SK-N-SH treated with all-trans-retinoic acid at 6 μM for 48 hours (cell line): ENCODE data around the gene KCNG4.

ENCODE experiments used
- ATAC-seq: fragments of 200-7000 bp; cut with Tn5 transposase; 3 replicates; pipeline ENCODE4 v1.9.1; 2020; ENCODE audit warnings: mild to moderate bottlenecking, moderate library complexity
- ARNTL ChIP-seq: fragments of 450-650 bp; formaldehyde crosslinking; IDR thresholded peaks from 2 replicates; pipeline ENCODE4 v1.5.0; 2020; ENCODE audit warnings: low read depth, mild to moderate bottlenecking, moderate library complexity, borderline replicate concordance
- BACH2 ChIP-seq: fragments of 250-450 bp; sonication (Bioruptor Pico); IDR thresholded peaks from 2 replicates; pipeline ENCODE4 v1.9.0; 2021; ENCODE audit warnings: mild to moderate bottlenecking, borderline replicate concordance
- CREB5 ChIP-seq: fragments of 250-450 bp; sonication (Bioruptor Pico); IDR thresholded peaks from 2 replicates; pipeline ENCODE4 v1.5.1; 2020; ENCODE audit warnings: low read depth, mild to moderate bottlenecking, moderate library complexity
- CSDC2 ChIP-seq: fragments of 250-450 bp; sonication (Bioruptor Pico); IDR thresholded peaks from 2 replicates; pipeline ENCODE4 v1.5.0; 2020; ENCODE audit warnings: mild to moderate bottlenecking, moderate library complexity
- ESRRG ChIP-seq: fragments of 250-450 bp; sonication (Bioruptor Pico); IDR thresholded peaks from 2 replicates; pipeline ENCODE4 v1.6.1; 2021; ENCODE audit warnings: mild to moderate bottlenecking
- GLIS3 ChIP-seq: fragments of 250-450 bp; sonication (Bioruptor Pico); IDR thresholded peaks from 2 replicates; pipeline ENCODE4 v1.5.0; 2020; ENCODE audit warnings: mild to moderate bottlenecking, moderate library complexity
- ISL1 ChIP-seq: fragments of 250-450 bp; sonication (Bioruptor Pico); IDR thresholded peaks from 2 replicates; pipeline ENCODE4 v2.1.2; 2022; ENCODE audit warnings: mild to moderate bottlenecking, moderate library complexity
- OSR1 ChIP-seq: fragments of 250-450 bp; sonication (Bioruptor Pico); IDR thresholded peaks from 2 replicates; pipeline ENCODE4 v1.8.0; 2022; ENCODE audit warnings: moderate library complexity, mild to moderate bottlenecking, inconsistent platforms
- PPARA ChIP-seq: fragments of 250-450 bp; sonication (Bioruptor Pico); IDR thresholded peaks from 2 replicates; pipeline ENCODE4 v1.5.0; 2020; ENCODE audit warnings: mild to moderate bottlenecking, borderline replicate concordance
- SNAI2 ChIP-seq: fragments of 250-450 bp; sonication (Bioruptor Pico); IDR thresholded peaks from 2 replicates; pipeline ENCODE4 v1.5.0; 2020; ENCODE audit warnings: mild to moderate bottlenecking, moderate library complexity
- TCF4 ChIP-seq: fragments of 250-450 bp; sonication (Bioruptor Pico); IDR thresholded peaks from 2 replicates; pipeline ENCODE4 v1.8.0; 2021; ENCODE audit warnings: mild to moderate bottlenecking, moderate library complexity, borderline replicate concordance
- TOX ChIP-seq: fragments of 250-450 bp; sonication (Bioruptor Pico); IDR thresholded peaks from 2 replicates; pipeline ENCODE4 v1.8.0; 2021; ENCODE audit warnings: mild to moderate bottlenecking, moderate library complexity, borderline replicate concordance
- ZC3H10 ChIP-seq: fragments of 250-450 bp; sonication (Bioruptor Pico); IDR thresholded peaks from 2 replicates; pipeline ENCODE4 v1.5.1; 2021; ENCODE audit warnings: mild to moderate bottlenecking, moderate library complexity
- ZFP3 ChIP-seq: fragments of 250-450 bp; sonication (Bioruptor Pico); IDR thresholded peaks from 2 replicates; pipeline ENCODE4 v1.5.0; 2020; ENCODE audit warnings: mild to moderate bottlenecking, moderate library complexity
- ZFP30 ChIP-seq: fragments of 450-650 bp; formaldehyde crosslinking; IDR thresholded peaks from 2 replicates; pipeline ENCODE4 v1.5.0; 2022; ENCODE audit warnings: mild to moderate bottlenecking, moderate library complexity
- ZNF565 ChIP-seq: fragments of 450-650 bp; formaldehyde crosslinking; conservative IDR thresholded peaks from 2 replicates; pipeline ENCODE4 v1.5.0; 2020; ENCODE audit warnings: low read depth, mild to moderate bottlenecking, moderate library complexity
- ZNF70 ChIP-seq: fragments of 450-650 bp; formaldehyde crosslinking; IDR thresholded peaks from 2 replicates; pipeline ENCODE4 v1.5.0; 2020; ENCODE audit warnings: mild to moderate bottlenecking, moderate library complexity
- ZNF8 ChIP-seq: fragments of 450-650 bp; formaldehyde crosslinking; IDR thresholded peaks from 2 replicates; pipeline ENCODE4 v1.5.0; 2020; ENCODE audit warnings: mild to moderate bottlenecking, moderate library complexity
- TF ChIP-seq, protein P1 (sequence below): fragments of 250-450 bp; sonication (Bioruptor Pico); IDR thresholded peaks from 2 replicates; pipeline ENCODE4 v1.8.0; 2020; ENCODE audit warnings: mild to moderate bottlenecking, moderate library complexity, borderline replicate concordance

KCNG4 gene

GRCh38 chr16:84197466-84198128, 42.2 kb downstream of the KCNG4 start (continued):
- TF ChIP-seq ZNF565 (CRISPR knock-in tag) = no peak
- no peak for TF ChIP-seq PPARA (CRISPR knock-in tag)
- TF ChIP-seq ZC3H10 (CRISPR knock-in tag) = no peak
- TF ChIP-seq ISL1 (CRISPR knock-in tag) = no peak

- ATAC-seq = no peak
- no peak for TF ChIP-seq TCF4
- no peak for TF ChIP-seq CSDC2 (CRISPR knock-in tag)
- TF ChIP-seq OSR1 = no peak
- TF ChIP-seq ISL1 (CRISPR knock-in tag) = no peak
- no peak for TF ChIP-seq BACH2
- no peak for TF ChIP-seq ZNF8 (CRISPR knock-in tag)
- no peak for TF ChIP-seq ZFP3 (CRISPR knock-in tag)
- TF ChIP-seq SNAI2 (CRISPR knock-in tag) = no peak
- TF ChIP-seq ARNTL = no peak
- TF ChIP-seq, protein P1, sequence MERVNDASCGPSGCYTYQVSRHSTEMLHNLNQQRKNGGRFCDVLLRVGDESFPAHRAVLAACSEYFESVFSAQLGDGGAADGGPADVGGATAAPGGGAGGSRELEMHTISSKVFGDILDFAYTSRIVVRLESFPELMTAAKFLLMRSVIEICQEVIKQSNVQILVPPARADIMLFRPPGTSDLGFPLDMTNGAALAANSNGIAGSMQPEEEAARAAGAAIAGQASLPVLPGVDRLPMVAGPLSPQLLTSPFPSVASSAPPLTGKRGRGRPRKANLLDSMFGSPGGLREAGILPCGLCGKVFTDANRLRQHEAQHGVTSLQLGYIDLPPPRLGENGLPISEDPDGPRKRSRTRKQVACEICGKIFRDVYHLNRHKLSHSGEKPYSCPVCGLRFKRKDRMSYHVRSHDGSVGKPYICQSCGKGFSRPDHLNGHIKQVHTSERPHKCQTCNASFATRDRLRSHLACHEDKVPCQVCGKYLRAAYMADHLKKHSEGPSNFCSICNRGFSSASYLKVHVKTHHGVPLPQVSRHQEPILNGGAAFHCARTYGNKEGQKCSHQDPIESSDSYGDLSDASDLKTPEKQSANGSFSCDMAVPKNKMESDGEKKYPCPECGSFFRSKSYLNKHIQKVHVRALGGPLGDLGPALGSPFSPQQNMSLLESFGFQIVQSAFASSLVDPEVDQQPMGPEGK (CRISPR knock-in tag) = no peak
- no peak for TF ChIP-seq ZC3H10 (CRISPR knock-in tag)
- TF ChIP-seq GLIS3 (CRISPR knock-in tag) = no peak
- no peak for TF ChIP-seq CREB5
- TF ChIP-seq TOX (CRISPR knock-in tag) = no peak
Measured at GRCh38 chr16:84196727-84197394, 43.0 kb downstream of the KCNG4 start.

DNA sequence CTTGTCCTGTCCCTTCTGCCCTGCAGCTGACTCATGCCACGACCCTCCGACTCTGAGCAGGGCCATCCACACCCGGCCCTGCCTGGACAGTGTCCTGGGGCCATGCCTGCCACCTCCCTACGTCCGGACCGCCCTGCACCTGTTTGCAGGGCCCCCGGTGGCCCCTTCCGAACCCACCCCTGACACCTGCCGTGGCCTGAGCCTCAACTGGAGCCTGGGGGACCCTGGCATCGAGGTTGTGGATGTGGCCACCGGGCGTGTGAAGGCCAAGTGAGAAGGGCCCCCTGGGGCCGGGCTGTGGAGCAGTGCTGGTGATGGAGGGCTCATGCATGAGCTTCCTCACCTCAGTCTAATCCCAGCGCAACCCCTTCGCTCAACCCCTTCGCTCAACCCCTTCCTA, 43.7 kb downstream of the KCNG4 start:
- TF ChIP-seq TCF4 (no peak), CREB5 (no peak), ESRRG (CRISPR knock-in tag) (no peak), ZNF70 (CRISPR knock-in tag) (no peak), PPARA (CRISPR knock-in tag) (no peak), ARNTL (no peak), ZFP30 (CRISPR knock-in tag) (no peak), SNAI2 (CRISPR knock-in tag) (no peak)
- TF ChIP-seq, protein P1 (CRISPR knock-in tag) = no peak
- no peak for ATAC-seq

DNA sequence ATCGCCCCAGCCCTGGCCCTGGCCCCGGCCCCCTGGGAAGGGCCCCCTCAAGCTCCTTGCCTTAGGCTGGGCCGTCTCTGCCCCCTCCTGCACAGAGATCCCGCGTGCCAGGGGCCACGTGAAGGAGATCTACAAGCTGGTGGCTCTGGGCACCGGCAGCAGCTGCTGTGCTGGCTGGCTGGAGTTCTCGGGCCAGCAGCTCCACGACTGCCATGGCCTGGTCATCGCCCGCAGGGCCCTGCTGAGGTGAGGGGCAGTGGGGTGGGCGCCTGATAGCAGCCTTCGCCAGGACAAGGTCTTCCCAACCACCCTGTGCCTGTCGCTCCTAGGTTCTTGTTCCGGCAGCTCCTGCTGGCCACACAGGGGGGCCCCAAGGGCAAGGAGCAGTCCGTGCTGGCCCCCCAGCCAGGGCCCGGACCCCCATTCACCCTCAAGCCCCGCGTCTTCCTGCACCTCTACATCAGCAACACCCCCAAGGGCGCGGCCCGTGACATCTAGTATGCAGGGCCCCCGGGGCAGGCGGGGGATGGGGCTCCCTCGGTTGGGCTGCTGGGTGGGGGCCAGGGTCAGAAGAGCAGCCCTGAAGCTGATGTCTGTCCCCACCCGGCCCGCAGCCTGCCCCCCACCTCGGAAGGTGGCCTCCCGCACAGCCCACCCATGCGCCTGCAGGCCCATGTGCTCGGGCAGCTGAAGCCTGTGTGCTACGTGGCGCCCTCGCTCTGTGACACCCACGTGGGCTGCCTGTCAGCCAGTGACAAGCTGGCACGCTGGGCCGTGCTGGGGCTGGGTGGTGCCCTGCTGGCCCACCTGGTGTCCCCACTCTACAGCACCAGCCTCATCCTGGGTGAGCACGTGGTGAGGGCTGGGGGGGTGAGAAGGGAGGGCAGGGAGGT, 44.4 kb downstream of the KCNG4 start:
- no peak for TF ChIP-seq ARNTL
- ATAC-seq = no peak
